HepG2 (cell line): ENCODE measurements around the gene NXPE3. TPM values are rescaled to one million over a fixed set of nuclear protein-coding genes. Genes with fewer than 3 reads are reported as not detected.

Experiments
- CREB1 ChIP-seq, 2 experiments: fragments of 450-650 bp in 1 of 2; IDR thresholded peaks; 2 replicates each; pipeline ENCODE4 v1.6.1; 2016 to 2017; ENCODE audit warnings: control low read depth in 1 of 2, mild to moderate bottlenecking in 1 of 2, missing compliant biosample characterization in 1 of 2, missing genetic modification characterization in 1 of 2
- DMTF1 ChIP-seq: sonication (generic); formaldehyde crosslinking; IDR thresholded peaks from 2 replicates; pipeline ENCODE4 v1.4.0; 2020; ENCODE audit warnings: mild to moderate bottlenecking, missing genetic modification reagents
- HDAC1 ChIP-seq: sonication (generic); formaldehyde crosslinking; IDR thresholded peaks from 2 replicates; pipeline ENCODE4 v1.5.1; 2020; ENCODE audit warnings: mild to moderate bottlenecking, missing genetic modification reagents
- MIER3 ChIP-seq: IDR thresholded peaks from 2 replicates; pipeline ENCODE4 v1.6.1; 2016; ENCODE audit warnings: missing compliant biosample characterization, borderline replicate concordance
- MXD4 ChIP-seq: IDR thresholded peaks from 2 replicates; pipeline ENCODE4 v1.6.1; 2016; ENCODE audit warnings: mild to moderate bottlenecking, missing biosample characterization, missing genetic modification reagents
- NFE2 ChIP-seq: sonication (generic); formaldehyde crosslinking; IDR thresholded peaks from 2 replicates; pipeline ENCODE4 v1.4.0; 2020; ENCODE audit warnings: missing genetic modification reagents
- RCOR2 ChIP-seq: IDR thresholded peaks from 2 replicates; pipeline ENCODE4 v1.6.1; 2016; ENCODE audit warnings: missing biosample characterization, missing genetic modification reagents
- RELA ChIP-seq: sonication (generic); formaldehyde crosslinking; IDR thresholded peaks from 2 replicates; pipeline ENCODE4 v1.4.0; 2020; ENCODE audit warnings: missing genetic modification reagents
- SIN3B ChIP-seq: fragments of 150-350 bp; IDR thresholded peaks from 2 replicates; pipeline ENCODE4 v1.6.1; 2014; ENCODE audit warnings: low read length
- SKI ChIP-seq: fragments of 450-650 bp; IDR thresholded peaks from one replicate; pipeline ENCODE4 v1.6.1; 2018; ENCODE audit warnings: mild to moderate bottlenecking; ENCODE audit not compliant: partially characterized antibody
- THAP8 ChIP-seq: sonication (generic); formaldehyde crosslinking; IDR thresholded peaks from 2 replicates; pipeline ENCODE4 v1.5.1; 2020; ENCODE audit warnings: missing genetic modification reagents, mild to moderate bottlenecking, borderline replicate concordance
- TMF1 ChIP-seq: sonication (generic); formaldehyde crosslinking; IDR thresholded peaks from 2 replicates; pipeline ENCODE4 v1.8.1; 2022; ENCODE audit warnings: low read depth, missing genetic modification reagents
- ZBTB43 ChIP-seq: sonication (generic); formaldehyde crosslinking; conservative IDR thresholded peaks from 2 replicates; pipeline ENCODE4 v1.4.0; 2020; ENCODE audit warnings: missing genetic modification reagents
- ZHX2 ChIP-seq, 2 experiments: sonication (generic) in 1 of 2; formaldehyde crosslinking in 1 of 2; IDR thresholded peaks; 2 replicates each; pipeline versions ENCODE4 v1.6.1 to v1.9.0; 2014 to 2022; ENCODE audit warnings: antibody characterized with exemption in 1 of 2, borderline replicate concordance in 1 of 2, inconsistent platforms in 1 of 2, low read depth in 1 of 2, missing genetic modification reagents in 1 of 2
- ZNF292 ChIP-seq: sonication (generic); formaldehyde crosslinking; IDR thresholded peaks from 2 replicates; pipeline ENCODE4 v1.8.1; 2022; ENCODE audit warnings: mild to moderate bottlenecking, low read depth, missing genetic modification reagents, borderline replicate concordance
- ZNF460 ChIP-seq: sonication (generic); formaldehyde crosslinking; IDR thresholded peaks from 2 replicates; pipeline ENCODE4 v1.5.1; 2020; ENCODE audit warnings: missing genetic modification reagents, mild to moderate bottlenecking, borderline replicate concordance
- ZNF768 ChIP-seq: sonication (generic); formaldehyde crosslinking; IDR thresholded peaks from 2 replicates; pipeline ENCODE4 v1.4.0; 2020; ENCODE audit warnings: missing genetic modification reagents
- polyA plus RNA-seq, 8 experiments: library from polyadenylated mRNA; depleted of rRNA in 3 of 8; stranded (reverse) in 7 of 8; unstranded in 1 of 8; fragments of >200 nt; fragmentation: Illumina TruSeq in 4 of 8; extraction: Trizol in 4 of 8; gene quantifications; 2 replicates each; pipeline versions ENCODE4 v1.2.1 to v1.2.3, GENCODE V29; 2011 to 2016; ENCODE audit warnings: low read depth in 4 of 8, missing spikeins in 1 of 8, mixed read lengths in 1 of 8; ENCODE audit not compliant: insufficient read depth in 1 of 8
- total RNA-seq, 5 experiments: library from RNA; depleted of rRNA; stranded (reverse); fragments of >200 nt; fragmentation: Illumina TruSeq; extraction: Trizol; gene quantifications; 2 replicates each; pipeline ENCODE4 v1.2.3, GENCODE V29; 2016; ENCODE audit warnings: low read depth in 1 of 5

NXPE3 gene
- total and polyA plus RNA-seq, 2 of the 13 experiments (the other 11 are each of a cell fraction or from before 2014, with no cell fraction given), result 3.5 to 4.7 TPM

- peak; percentile 41; the same call in 1 of the 2 replicates for TF ChIP-seq ZNF768 (CRISPR knock-in tag)
- no peak; the same call in 1 of the 2 replicates for TF ChIP-seq THAP8 (CRISPR knock-in tag)
- peak; percentile 85; the same call in 1 of the 2 replicates for TF ChIP-seq RELA (CRISPR knock-in tag)
- 0 out of 2 replicates have a peak, but pooled peaks have one; percentile 39 for TF ChIP-seq ZBTB43
- TF ChIP-seq MXD4 (CRISPR knock-in tag), result 0 out of 2 replicates have a peak, but pooled peaks have one; percentile 42
- no peak for TF ChIP-seq DMTF1 (CRISPR knock-in tag)
- TF ChIP-seq ZNF292 (CRISPR knock-in tag), result no peak
- peak; percentile 31; the same call in 1 of the 2 replicates for TF ChIP-seq CREB1 (IDR thresholded peaks at IDR 0.05)
- no peak for TF ChIP-seq CREB1 (CRISPR knock-in tag; IDR thresholded peaks at IDR 0.05)
- no peak for TF ChIP-seq ZNF460
- TF ChIP-seq SKI, result peak; percentile 77
- peak; percentile 36; the same call in 1 of the 2 replicates for TF ChIP-seq HDAC1
- no peak for TF ChIP-seq NFE2
- no peak for TF ChIP-seq ZHX2 (IDR thresholded peaks at IDR 0.05; ENCODE audit: low read depth)
- TF ChIP-seq ZHX2 (CRISPR knock-in tag; IDR thresholded peaks at IDR 0.05; ENCODE audit: borderline replicate concordance), result 0 out of 2 replicates have a peak, but pooled peaks have one; percentile 22
- no peak for TF ChIP-seq RCOR2 (CRISPR knock-in tag)
- no peak; the same call in 1 of the 2 replicates for TF ChIP-seq SIN3B
- TF ChIP-seq TMF1 (CRISPR knock-in tag), result peak; percentile 94
- TF ChIP-seq MIER3 (CRISPR knock-in tag), result no peak; the same call in 1 of the 2 replicates
Observed at GRCh38 chr3:101848754-101849713, 70.0 kb downstream of the NXPE3 start, which contains the start of gene NFKBIZ (continued).
